LNCAP (cell line): ENCODE measurements around the gene DDX39A.

Source experiments
- CTCF ChIP-seq: fragments of 450-650 bp; IDR thresholded peaks from 2 replicates; pipeline ENCODE4 v1.5.1; 2017; ENCODE audit warnings: mild to moderate bottlenecking

The DDX39A gene

GRCh38 chr19:14370169-14370939, 48.8 kb downstream of the DDX39A start:
- TF ChIP-seq CTCF = no peak

- no peak for TF ChIP-seq CTCF
These were observed 49.6 kb downstream of the DDX39A start for GRCh38 chr19:14369399-14370168.

- no peak for TF ChIP-seq CTCF
These were observed 51.1 kb downstream of the DDX39A start for GRCh38 chr19:14368011-14368513.

GRCh38 chr19:14367016-14367415, 52.1 kb downstream of the DDX39A start:
- no peak for TF ChIP-seq CTCF

GRCh38 chr19:14366529-14366928, 52.6 kb downstream of the DDX39A start:
- TF ChIP-seq CTCF = no peak

- no peak for TF ChIP-seq CTCF
These were observed 55.7 kb downstream of the DDX39A start for GRCh38 chr19:14363183-14364097.

GRCh38 chr19:14361824-14362223, 57.3 kb downstream of the DDX39A start:
- no peak for TF ChIP-seq CTCF
